GM19467 (cell line): ENCODE results near the gene CYP8B1.

Source experiments
- ATAC-seq: cut with Tn5 transposase; IDR thresholded peaks from one replicate; pipeline ENCODE4 v1.9.1; 2021; ENCODE audit warnings: mild to moderate bottlenecking, moderate library complexity; ENCODE audit not compliant: unreplicated experiment

CYP8B1 gene

GRCh38 chr3:42875325-42876151 lies at the start of gene CYP8B1:
TSS of gene CYP8B1 (minus strand) at chr3:42875879. CDS start at chr3:42875816, 63 bp downstream.
- ATAC-seq: no peak

- ATAC-seq: no peak
Observed at GRCh38 chr3:42923606-42924005, 47.9 kb upstream of the CYP8B1 start.

GRCh38 chr3:42914771-42915515 lies 39.3 kb upstream of the CYP8B1 start:
- no peak for ATAC-seq

GRCh38 chr3:42911551-42911950 lies 35.9 kb upstream of the CYP8B1 start:
- ATAC-seq: no peak

- ATAC-seq: no peak
Observed at GRCh38 chr3:42908675-42909074, 33.0 kb upstream of the CYP8B1 start.

GRCh38 chr3:42906848-42907183 lies 31.1 kb upstream of the CYP8B1 start:
- ATAC-seq: no peak

GRCh38 chr3:42906070-42906847 lies 30.6 kb upstream of the CYP8B1 start, which contains the start of gene ZNF662:
TSS of gene ZNF662 (plus strand) at chr3:42906142. CDS start at chr3:42908115, 1,973 bp downstream.
- no peak for ATAC-seq

GRCh38 chr3:42905740-42906069 lies 30.0 kb upstream of the CYP8B1 start:
- no peak for ATAC-seq

GRCh38 chr3:42904076-42904475 lies 28.4 kb upstream of the CYP8B1 start:
- ATAC-seq: no peak

GRCh38 chr3:42902257-42902656 lies 26.6 kb upstream of the CYP8B1 start:
- no peak for ATAC-seq

GRCh38 chr3:42901073-42901415 lies 25.4 kb upstream of the CYP8B1 start:
- no peak for ATAC-seq

GRCh38 chr3:42900226-42901072 lies 24.8 kb upstream of the CYP8B1 start:
- no peak for ATAC-seq

GRCh38 chr3:42898896-42899675 lies 23.4 kb upstream of the CYP8B1 start:
- ATAC-seq: no peak

GRCh38 chr3:42895580-42895868 lies 19.8 kb upstream of the CYP8B1 start:
- ATAC-seq: no peak

GRCh38 chr3:42894698-42895579 lies 19.3 kb upstream of the CYP8B1 start:
- no peak for ATAC-seq

- no peak for ATAC-seq
Observed at GRCh38 chr3:42892807-42893206, 17.1 kb upstream of the CYP8B1 start.

- no peak for ATAC-seq
Observed at GRCh38 chr3:42892169-42892568, 16.5 kb upstream of the CYP8B1 start.

- ATAC-seq: no peak
Observed at GRCh38 chr3:42891042-42891441, 15.4 kb upstream of the CYP8B1 start.

- ATAC-seq: no peak
Observed at GRCh38 chr3:42887084-42887483, 11.4 kb upstream of the CYP8B1 start.
